ENCODE results near the gene CLCN1.

GRCh38 chr7:143283381-143283780 lies 32.5 kb upstream of the CLCN1 start:
- TF ChIP-seq, protein P1, sequence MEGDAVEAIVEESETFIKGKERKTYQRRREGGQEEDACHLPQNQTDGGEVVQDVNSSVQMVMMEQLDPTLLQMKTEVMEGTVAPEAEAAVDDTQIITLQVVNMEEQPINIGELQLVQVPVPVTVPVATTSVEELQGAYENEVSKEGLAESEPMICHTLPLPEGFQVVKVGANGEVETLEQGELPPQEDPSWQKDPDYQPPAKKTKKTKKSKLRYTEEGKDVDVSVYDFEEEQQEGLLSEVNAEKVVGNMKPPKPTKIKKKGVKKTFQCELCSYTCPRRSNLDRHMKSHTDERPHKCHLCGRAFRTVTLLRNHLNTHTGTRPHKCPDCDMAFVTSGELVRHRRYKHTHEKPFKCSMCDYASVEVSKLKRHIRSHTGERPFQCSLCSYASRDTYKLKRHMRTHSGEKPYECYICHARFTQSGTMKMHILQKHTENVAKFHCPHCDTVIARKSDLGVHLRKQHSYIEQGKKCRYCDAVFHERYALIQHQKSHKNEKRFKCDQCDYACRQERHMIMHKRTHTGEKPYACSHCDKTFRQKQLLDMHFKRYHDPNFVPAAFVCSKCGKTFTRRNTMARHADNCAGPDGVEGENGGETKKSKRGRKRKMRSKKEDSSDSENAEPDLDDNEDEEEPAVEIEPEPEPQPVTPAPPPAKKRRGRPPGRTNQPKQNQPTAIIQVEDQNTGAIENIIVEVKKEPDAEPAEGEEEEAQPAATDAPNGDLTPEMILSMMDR (IDR thresholded peaks at IDR 0.05; ENCODE audit: low read length), result no peak
- TF ChIP-seq EZH2phosphoT487 (IDR thresholded peaks at IDR 0.05; ENCODE audit: low read length), result no peak
